Transverse colon (tissue), 4 donors: ENCODE data around the gene TBC1D19. TPM values are rescaled to one million over a fixed set of nuclear protein-coding genes. Genes with fewer than 3 reads are reported as not detected.

Source experiments
- DNase-seq: peaks from one replicate; pipeline ENCODE4 v3.0.0-alpha.2; 2019
- H3K27ac ChIP-seq, 4 donors: fragments of 200-600 bp; sonication (generic); 2 replicates each; pipeline ENCODE4 v1.5.1; 2016 to 2018; ENCODE audit warnings: inconsistent platforms in 4 of 4
- H3K27me3 ChIP-seq: fragments of 200-600 bp; sonication (generic); 2 replicates; pipeline ENCODE4 v1.5.1; 2017; ENCODE audit warnings: inconsistent platforms
- H3K36me3 ChIP-seq, 4 donors: fragments of 200-600 bp; sonication (generic); 2 replicates each; pipeline ENCODE4 v1.5.1; 2017 to 2019; ENCODE audit warnings: inconsistent platforms in 4 of 4
- H3K4me1 ChIP-seq, 4 donors: fragments of 200-600 bp; sonication (generic); 2 replicates each; pipeline ENCODE4 v1.5.1; 2017 to 2020; ENCODE audit warnings: inconsistent platforms in 4 of 4
- H3K4me3 ChIP-seq, 4 donors: fragments of 200-600 bp; sonication (generic); 1 replicate in 1 of 4; 2 replicates in 3 of 4; pipeline versions ENCODE4 v1.5.1 to v1.6.1; 2017 to 2019; ENCODE audit warnings: inconsistent platforms in 4 of 4
- H3K9me3 ChIP-seq, 2 donors: fragments of 200-600 bp; sonication (generic); 2 replicates each; pipeline ENCODE4 v1.5.1; 2017 to 2019; ENCODE audit warnings: inconsistent platforms in 2 of 2
- EP300 ChIP-seq: sonication (generic); formaldehyde crosslinking; IDR thresholded peaks from one replicate; pipeline ENCODE4 v1.6.1; 2017; ENCODE audit warnings: antibody characterized with exemption, low read depth
- POLR2A ChIP-seq: fragments of 450-650 bp; IDR thresholded peaks from one replicate; pipeline ENCODE4 v1.6.1; 2016; ENCODE audit warnings: antibody characterized with exemption, mild to moderate bottlenecking, moderate library complexity
- POLR2AphosphoS5 ChIP-seq, 3 donors: sonication (generic); formaldehyde crosslinking; IDR thresholded peaks; one replicate each; pipeline ENCODE4 v1.6.1; 2016; ENCODE audit warnings: antibody characterized with exemption in 3 of 3
- WGBS, 2 donors: methylation state at CpG; one replicate each; pipeline ENCODE4 v1.1.5; 2018; ENCODE audit warnings: low coverage in 1 of 2; 5-methylcytosine and 5-hydroxymethylcytosine counted together
- in situ Hi-C, 4 donors: fragments of 200-750 bp; cut with MboI; loops; one replicate each; pipeline versions ENCODE4 v1.15.0 to v1.15.1; 2017; ENCODE audit warnings: low sequenced_read_pairs in 3 of 4, low pct_ligation_motif_present in 1 of 4, low pct_unique_long_range_greater_than_20kb in 1 of 4
- intact Hi-C: fragments of 100-400 bp; cut with DNase I; formaldehyde crosslinking; loops from one replicate; pipeline ENCODE4 v1.15.1; 2023; ENCODE audit warnings: low total_unique reads
- total RNA-seq, 4 donors: library from RNA; depleted of rRNA; stranded (reverse); fragments of >200 nt; gene quantifications; one replicate each; pipeline ENCODE4 v1.1.0, GENCODE V29; 2016
- TF ChIP-seq, protein P1 (sequence below), 5 experiments: fragments of 200-600 bp in 3 of 5; fragments of 450-650 bp in 2 of 5; sonication (generic) in 3 of 5; IDR thresholded peaks; 1 replicate in 2 of 5; 2 replicates in 3 of 5; pipeline ENCODE4 v1.5.1; 2016 to 2017; ENCODE audit warnings: antibody characterized with exemption in 5 of 5, inconsistent platforms in 3 of 5, mild to moderate bottlenecking in 2 of 5, moderate library complexity in 1 of 5

TBC1D19 gene
- total RNA-seq, 4 donors from 2014 or later, result 6.3 to 19.1 (median 9.6) TPM

DNA sequence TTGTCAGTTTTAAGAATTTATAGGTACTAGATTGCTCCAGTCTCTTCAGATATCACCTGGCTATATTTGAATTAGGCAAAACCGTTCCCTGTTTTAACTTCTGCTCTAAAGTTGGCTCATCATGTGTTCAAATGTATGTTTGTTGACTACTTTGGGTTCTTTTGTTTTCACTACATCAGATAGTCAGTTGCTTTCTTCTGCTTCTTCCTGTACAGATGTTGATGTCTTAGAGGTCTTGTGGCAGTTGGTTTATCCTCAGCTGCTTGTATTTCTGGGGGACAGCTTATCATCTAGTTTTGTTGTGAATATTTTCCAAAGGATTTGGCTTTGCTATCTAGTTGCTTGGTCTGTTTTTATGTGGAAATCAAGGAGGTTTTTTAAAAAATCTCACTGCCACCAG lies 28.0 kb downstream of the TBC1D19 start:
- H3K36me3 ChIP-seq, result no peaks in the 10 kb centered on the region
- in situ Hi-C loops (no loop called here), intact Hi-C loops (no loop called here)
- H3K27me3 ChIP-seq, result no peaks in the 10 kb centered on the region
- 27 to 44% methylated on average over 1 of the region's 1 CpG for WGBS, 2 donors
- H3K4me3 ChIP-seq, result no peak overlapping the region
- no peak for DNase-seq
- no peaks in the 10 kb centered on the region for H3K9me3 ChIP-seq
- H3K27ac ChIP-seq, result no peak overlapping the region
- TF ChIP-seq, protein P1, sequence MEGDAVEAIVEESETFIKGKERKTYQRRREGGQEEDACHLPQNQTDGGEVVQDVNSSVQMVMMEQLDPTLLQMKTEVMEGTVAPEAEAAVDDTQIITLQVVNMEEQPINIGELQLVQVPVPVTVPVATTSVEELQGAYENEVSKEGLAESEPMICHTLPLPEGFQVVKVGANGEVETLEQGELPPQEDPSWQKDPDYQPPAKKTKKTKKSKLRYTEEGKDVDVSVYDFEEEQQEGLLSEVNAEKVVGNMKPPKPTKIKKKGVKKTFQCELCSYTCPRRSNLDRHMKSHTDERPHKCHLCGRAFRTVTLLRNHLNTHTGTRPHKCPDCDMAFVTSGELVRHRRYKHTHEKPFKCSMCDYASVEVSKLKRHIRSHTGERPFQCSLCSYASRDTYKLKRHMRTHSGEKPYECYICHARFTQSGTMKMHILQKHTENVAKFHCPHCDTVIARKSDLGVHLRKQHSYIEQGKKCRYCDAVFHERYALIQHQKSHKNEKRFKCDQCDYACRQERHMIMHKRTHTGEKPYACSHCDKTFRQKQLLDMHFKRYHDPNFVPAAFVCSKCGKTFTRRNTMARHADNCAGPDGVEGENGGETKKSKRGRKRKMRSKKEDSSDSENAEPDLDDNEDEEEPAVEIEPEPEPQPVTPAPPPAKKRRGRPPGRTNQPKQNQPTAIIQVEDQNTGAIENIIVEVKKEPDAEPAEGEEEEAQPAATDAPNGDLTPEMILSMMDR (IDR thresholded peaks at IDR 0.05), result no peak
- TF ChIP-seq EP300 (no peak), POLR2A (no peak), POLR2AphosphoS5 (IDR thresholded peaks at IDR 0.05) (no peak)
- peaks cover 0 to 3% (median 0%) of the 10 kb centered on the region in 4 donors for H3K4me1 ChIP-seq

GRCh38 chr4:26613237-26613636 lies 29.4 kb downstream of the TBC1D19 start:
- intact Hi-C loops, result no loop called here
- DNase-seq, result no peak
- Histone ChIP-seq H3K27ac (no peak overlapping the region), H3K4me3 (no peak overlapping the region), H3K4me1 (peaks cover 0 to 3% (median 0%) of the 10 kb centered on the region in 4 donors), H3K9me3 (no peaks in the 10 kb centered on the region), H3K36me3 (no peaks in the 10 kb centered on the region), H3K27me3 (no peaks in the 10 kb centered on the region)
- TF ChIP-seq POLR2A (no peak), POLR2AphosphoS5 (IDR thresholded peaks at IDR 0.05) (no peak), EP300 (no peak)
- TF ChIP-seq, protein P1 (IDR thresholded peaks at IDR 0.05), result no peak
- in situ Hi-C loops, result no loop called here
- 75 to 81% methylated on average over 1 of the region's 1 CpG for WGBS, 2 donors

GRCh38 chr4:26613735-26614134 lies 29.9 kb downstream of the TBC1D19 start:
- Histone ChIP-seq H3K36me3 (no peaks in the 10 kb centered on the region), H3K9me3 (no peaks in the 10 kb centered on the region), H3K27me3 (no peaks in the 10 kb centered on the region), H3K4me1 (peaks cover 0 to 3% (median 0%) of the 10 kb centered on the region in 4 donors), H3K27ac (no peak overlapping the region), H3K4me3 (no peak overlapping the region)
- in situ Hi-C loops (no loop called here), intact Hi-C loops (no loop called here)
- 88 to 94% methylated on average over 3 of the region's 3 CpGs for WGBS, 2 donors
- no peak for DNase-seq
- TF ChIP-seq EP300 (no peak), POLR2A (no peak), POLR2AphosphoS5 (IDR thresholded peaks at IDR 0.05) (no peak)
- TF ChIP-seq, protein P1 (IDR thresholded peaks at IDR 0.05), result no peak

DNA sequence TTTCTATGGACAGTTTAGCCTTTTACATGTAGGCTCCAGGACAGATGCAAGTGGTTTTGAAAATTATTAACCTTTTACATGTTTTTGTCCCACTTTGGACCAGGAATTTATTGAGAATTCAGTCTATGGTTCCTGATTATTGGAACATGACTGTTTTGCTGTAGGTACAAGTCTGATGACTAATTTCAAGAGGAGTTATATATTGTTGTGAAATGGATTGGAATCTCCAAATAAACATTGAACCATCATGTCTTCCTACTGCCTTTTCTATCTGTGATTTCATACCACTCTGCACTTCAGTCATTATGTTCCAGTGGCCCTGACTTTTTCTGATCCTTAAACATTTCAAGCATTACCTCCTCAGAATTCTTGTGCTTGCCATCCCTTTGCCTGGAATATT lies 35.9 kb downstream of the TBC1D19 start:
- Histone ChIP-seq H3K36me3 (no peaks in the 10 kb centered on the region), H3K4me3 (no peak overlapping the region), H3K9me3 (no peaks in the 10 kb centered on the region), H3K27ac (no peak overlapping the region), H3K27me3 (no peaks in the 10 kb centered on the region), H3K4me1 (no peaks in the 10 kb centered on the region)
- intact Hi-C loops, result no loop called here
- in situ Hi-C loops, result no loop called here
- no peak for TF ChIP-seq POLR2A
- TF ChIP-seq, protein P1 (IDR thresholded peaks at IDR 0.05), result no peak
- no peak for TF ChIP-seq POLR2AphosphoS5 (IDR thresholded peaks at IDR 0.05)
- no peak for DNase-seq
